ENCODE results near the gene PRDM4.
A peak's percentile ranks its signal among the peaks of the same experiment; 100 is the strongest.

The PRDM4 gene, protein sequence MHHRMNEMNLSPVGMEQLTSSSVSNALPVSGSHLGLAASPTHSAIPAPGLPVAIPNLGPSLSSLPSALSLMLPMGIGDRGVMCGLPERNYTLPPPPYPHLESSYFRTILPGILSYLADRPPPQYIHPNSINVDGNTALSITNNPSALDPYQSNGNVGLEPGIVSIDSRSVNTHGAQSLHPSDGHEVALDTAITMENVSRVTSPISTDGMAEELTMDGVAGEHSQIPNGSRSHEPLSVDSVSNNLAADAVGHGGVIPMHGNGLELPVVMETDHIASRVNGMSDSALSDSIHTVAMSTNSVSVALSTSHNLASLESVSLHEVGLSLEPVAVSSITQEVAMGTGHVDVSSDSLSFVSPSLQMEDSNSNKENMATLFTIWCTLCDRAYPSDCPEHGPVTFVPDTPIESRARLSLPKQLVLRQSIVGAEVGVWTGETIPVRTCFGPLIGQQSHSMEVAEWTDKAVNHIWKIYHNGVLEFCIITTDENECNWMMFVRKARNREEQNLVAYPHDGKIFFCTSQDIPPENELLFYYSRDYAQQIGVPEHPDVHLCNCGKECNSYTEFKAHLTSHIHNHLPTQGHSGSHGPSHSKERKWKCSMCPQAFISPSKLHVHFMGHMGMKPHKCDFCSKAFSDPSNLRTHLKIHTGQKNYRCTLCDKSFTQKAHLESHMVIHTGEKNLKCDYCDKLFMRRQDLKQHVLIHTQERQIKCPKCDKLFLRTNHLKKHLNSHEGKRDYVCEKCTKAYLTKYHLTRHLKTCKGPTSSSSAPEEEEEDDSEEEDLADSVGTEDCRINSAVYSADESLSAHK

DNA sequence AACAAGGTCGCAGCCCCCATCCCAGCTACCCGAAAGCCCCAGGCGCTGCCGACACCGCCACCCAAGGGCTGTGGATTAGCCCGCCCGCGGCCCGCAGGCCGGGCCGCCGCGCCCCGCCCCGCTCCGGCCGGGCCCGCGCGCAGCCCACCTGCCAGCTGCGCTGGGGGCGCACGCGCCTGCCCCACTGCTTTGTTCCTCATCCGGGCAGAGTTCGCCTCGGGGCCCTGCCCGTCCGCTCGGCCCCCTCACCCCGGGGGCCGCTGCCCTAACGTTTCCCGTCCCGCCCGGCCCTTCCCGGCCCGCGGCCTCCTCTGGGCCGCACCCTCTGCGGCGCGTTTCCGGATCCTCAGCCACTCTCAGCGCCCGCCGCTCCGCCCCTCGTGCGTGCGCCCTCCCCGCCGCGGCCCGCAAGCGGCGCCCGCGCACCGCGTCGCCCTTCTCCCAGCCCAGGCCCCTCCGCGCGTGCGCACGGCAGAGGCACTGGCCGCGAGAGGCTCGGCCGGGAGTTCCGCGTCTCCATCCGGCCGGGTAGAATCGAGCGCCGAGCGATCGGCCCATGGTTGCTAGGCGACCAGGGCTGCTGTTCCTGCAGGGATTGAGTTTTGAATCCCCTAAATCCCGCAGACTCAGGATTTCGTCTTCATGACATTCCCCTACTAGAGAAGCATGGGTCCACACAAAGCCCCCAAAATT, at the start of gene PRDM4:
TSS of gene PRDM4 (minus strand) at position 329 of the 693 bp plus-strand sequence. CDS start 622 bp downstream, outside the sequence.
- peak; percentile 83 for TF ChIP-seq POLR2A (IDR thresholded peaks at IDR 0.05; ENCODE audit: low read length)
- no peak for TF ChIP-seq GATA1 (IDR thresholded peaks at IDR 0.05; ENCODE audit: low read depth, low read length)
- peak; percentile 95 to 96 for DNase-seq

DNA sequence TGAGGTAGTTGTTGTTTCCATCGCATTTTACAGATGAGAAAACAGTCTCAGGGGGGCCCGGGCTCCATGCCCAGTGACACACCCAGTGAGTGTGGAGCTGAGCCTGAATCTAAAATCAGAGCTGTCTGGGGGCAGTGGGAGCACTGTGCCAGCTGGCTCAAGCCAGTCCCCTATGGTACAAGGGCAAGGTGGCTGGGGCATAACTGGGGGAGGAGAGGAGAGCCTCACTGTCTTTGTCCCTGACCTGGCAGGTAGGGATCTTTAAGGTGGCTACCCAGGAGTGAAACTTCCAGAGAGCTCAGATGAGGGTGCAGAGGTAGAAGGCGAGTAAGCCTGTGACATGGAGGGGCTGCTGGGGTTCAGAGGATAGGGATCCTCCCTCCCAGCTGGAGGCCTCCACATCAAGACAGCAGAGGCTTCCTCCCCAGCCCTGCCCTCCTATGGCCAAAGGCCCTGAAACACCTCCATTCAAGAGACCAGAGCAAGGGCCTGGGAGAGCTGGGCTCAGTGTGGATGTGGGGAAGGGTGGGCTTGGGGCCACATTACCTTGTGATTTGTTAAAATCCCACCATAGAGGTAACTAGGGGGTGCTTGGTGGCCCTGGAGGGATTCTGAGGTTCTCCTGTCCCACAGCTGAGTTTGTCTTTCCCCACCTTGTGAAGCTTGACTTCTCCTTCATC, 46.7 kb upstream of the PRDM4 start:
- no peak for TF ChIP-seq POLR2A (IDR thresholded peaks at IDR 0.05; ENCODE audit: low read length)
- no peak for TF ChIP-seq GATA1 (IDR thresholded peaks at IDR 0.05; ENCODE audit: low read depth, low read length)
- DNase-seq, result no peak

DNA sequence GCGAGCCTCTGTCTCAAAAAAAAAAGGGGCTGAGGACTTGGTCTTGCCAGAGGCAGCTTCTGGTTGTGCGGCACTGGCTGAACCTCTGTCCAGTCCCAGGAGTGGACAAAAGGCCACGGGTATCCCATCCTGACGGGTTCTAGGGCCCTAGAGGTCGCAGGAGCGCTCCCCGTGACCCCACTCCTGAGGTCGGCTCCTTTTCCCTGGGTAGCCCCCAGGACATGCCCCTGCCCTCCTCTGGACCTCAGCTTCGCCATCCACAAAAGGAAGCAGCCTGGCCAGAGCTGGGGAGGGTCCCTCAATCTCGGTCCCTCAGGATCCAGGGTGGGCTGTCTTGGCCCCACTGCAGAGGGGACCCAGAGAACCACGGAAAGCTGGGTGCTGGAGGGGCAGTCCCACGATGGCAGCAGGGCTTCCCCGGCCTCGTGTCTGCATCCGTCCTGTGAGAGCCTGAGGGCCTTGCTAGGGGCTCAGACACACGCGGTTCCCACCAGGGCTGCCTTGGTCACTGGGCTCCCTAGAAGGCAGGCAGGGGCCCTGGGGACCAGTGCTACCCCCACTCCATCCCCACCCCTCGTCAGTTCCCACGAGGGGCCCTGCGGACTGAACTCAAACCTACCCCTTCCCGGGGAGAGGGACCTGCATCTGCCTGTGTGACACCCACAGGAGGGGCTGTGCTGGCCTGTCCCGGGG, 44.7 kb upstream of the PRDM4 start:
- TF ChIP-seq POLR2A (IDR thresholded peaks at IDR 0.05; ENCODE audit: low read length), result no peak
- TF ChIP-seq GATA1 (IDR thresholded peaks at IDR 0.05; ENCODE audit: low read depth, low read length), result no peak
- no peak for DNase-seq

- TF ChIP-seq GATA1 (IDR thresholded peaks at IDR 0.05; ENCODE audit: low read depth, low read length) (no peak), POLR2A (IDR thresholded peaks at IDR 0.05; ENCODE audit: low read length) (no peak)
- no peak for DNase-seq
These were observed 42.2 kb upstream of the PRDM4 start for GRCh38 chr12:107803092-107803491.

GRCh38 chr12:107801150-107801549, 40.2 kb upstream of the PRDM4 start:
- TF ChIP-seq POLR2A (IDR thresholded peaks at IDR 0.05; ENCODE audit: low read length) (no peak), GATA1 (IDR thresholded peaks at IDR 0.05; ENCODE audit: low read depth, low read length) (no peak)
- no peak for DNase-seq

DNA sequence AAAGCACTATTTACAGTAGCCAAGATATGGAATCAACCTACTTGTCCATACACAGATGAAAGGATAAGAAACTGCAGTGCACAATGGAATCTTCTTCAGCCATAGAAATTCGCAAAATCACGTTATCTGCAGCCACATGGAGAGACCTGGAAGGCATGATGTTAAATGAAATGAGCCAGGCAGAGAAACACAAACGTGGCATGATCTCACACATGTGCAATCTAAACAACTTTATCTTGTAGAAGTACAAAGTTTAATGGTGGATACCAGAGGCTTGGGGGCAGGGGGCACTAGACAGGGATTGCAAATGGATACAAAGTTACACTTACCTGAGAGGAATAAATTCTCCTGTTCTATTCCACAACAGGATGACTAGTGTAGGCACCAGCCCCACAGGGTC, 37.6 kb upstream of the PRDM4 start:
- DNase-seq, result no peak
- TF ChIP-seq GATA1 (IDR thresholded peaks at IDR 0.05; ENCODE audit: low read depth, low read length), result no peak
- no peak for TF ChIP-seq POLR2A (IDR thresholded peaks at IDR 0.05; ENCODE audit: low read length)

- DNase-seq, result no peak
- no peak for TF ChIP-seq POLR2A (IDR thresholded peaks at IDR 0.05; ENCODE audit: low read length)
- TF ChIP-seq GATA1 (IDR thresholded peaks at IDR 0.05; ENCODE audit: low read depth, low read length), result no peak
These were observed 33.5 kb upstream of the PRDM4 start for GRCh38 chr12:107794451-107794850.

GRCh38 chr12:107791465-107792089, 30.6 kb upstream of the PRDM4 start:
- DNase-seq, result no peak
- TF ChIP-seq GATA1 (IDR thresholded peaks at IDR 0.05; ENCODE audit: low read depth, low read length), result no peak
- no peak for TF ChIP-seq POLR2A (IDR thresholded peaks at IDR 0.05; ENCODE audit: low read length)

DNA sequence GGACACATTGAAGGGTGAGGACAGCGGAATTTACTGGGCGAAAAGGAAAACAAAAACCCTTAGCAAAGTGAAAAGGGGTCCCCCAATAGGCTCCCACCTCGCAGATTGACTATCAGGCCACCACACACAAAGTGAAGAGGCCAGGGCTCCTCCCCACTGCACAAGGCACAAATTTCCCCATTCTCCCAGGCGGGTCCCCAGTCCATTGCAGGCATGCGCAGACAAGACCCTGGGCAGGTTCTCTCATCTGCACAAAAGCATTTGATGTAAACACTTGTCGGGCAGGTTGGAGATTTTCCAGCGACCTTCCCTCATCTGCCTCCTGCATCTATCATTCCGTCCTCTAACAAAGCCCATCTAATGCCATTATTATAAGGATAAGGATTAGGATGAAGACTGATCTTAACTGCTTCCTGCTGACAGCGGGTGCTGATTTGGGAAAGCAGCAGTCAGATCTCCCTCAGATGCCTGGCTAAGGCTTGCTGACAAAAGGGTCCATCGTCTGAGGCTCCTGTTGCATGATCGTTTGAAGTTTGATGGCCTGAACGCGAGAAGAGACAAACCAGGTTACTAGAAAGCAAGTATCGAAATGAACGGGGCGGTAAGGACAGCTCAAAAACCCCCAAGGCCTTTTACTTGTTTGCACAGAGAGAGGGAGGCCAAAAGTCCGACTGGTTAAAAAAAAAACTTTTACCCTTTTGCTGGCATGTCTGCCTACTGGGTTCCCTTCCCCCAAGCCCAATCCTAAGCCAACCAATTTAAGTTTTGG, 27.9 kb upstream of the PRDM4 start:
- no peak for TF ChIP-seq GATA1 (IDR thresholded peaks at IDR 0.05; ENCODE audit: low read depth, low read length)
- TF ChIP-seq POLR2A (IDR thresholded peaks at IDR 0.05; ENCODE audit: low read length), result no peak
- DNase-seq, result no peak

DNA sequence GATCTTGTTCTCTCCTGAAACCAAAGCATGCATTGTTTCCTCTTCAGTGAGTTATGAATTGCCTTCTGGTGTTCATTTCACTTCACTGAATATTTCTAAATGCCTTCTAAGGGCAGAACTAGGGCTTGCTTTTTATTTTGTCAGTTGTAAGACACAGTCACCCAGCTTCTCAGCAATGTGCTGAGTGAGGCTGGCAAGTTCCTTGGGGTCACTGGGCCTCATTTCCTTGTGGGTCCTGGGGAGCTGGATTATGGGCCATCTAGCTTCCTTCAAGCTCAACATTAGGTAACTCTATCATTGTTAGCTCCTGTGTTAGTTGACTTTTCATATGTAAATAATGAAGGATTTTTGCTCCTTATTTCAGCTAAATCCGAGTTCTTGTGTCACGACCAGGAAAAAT, 27.3 kb upstream of the PRDM4 start:
- TF ChIP-seq GATA1 (IDR thresholded peaks at IDR 0.05; ENCODE audit: low read depth, low read length) (no peak), POLR2A (IDR thresholded peaks at IDR 0.05; ENCODE audit: low read length) (no peak)
- no peak for DNase-seq

DNA sequence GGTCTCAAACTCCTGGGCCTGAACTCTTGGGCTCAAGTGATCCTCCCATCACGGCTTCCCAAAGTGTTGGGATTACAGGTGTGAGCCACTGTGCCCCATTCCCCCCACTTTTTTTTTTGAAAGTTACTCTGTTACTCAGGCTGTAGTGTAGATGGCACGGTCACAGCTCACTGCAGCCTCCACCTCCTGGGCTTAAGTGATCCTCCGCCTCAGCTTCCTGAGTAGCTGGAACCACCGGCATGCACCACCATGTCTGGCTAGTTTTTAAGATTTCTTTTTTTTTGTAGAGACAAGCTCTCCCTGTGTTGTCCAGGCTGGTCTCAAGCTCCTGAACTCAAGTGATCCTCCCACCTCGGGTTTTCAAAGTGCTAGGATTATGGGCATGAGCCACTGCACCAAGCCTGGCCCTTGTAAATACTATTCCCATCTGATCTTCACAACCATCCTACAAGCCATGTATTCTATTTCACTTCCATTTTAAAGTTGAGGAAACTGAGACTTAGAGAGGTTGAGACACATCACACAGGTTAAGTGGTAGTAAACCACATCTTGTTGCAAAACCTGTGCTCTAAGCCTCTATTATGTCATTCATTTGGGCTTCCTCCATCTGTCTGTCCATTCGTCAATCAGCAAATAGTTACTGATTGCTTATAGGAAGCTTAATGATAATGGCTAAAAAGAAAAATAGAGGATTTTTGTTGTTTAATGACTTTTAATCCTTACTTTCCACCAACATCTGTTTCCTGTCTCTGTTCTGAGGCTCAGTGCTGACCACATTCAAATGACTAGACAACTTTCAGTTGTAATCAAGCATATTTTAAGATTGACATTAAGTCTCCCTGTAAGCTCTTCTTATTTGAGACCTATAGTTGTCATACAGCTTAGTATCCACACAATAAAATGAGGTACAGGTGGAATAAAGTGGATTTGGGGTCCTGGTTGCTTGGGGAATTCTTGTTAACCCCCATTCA, 22.8 kb upstream of the PRDM4 start:
- no peak for TF ChIP-seq POLR2A (IDR thresholded peaks at IDR 0.05; ENCODE audit: low read length)
- no peak for TF ChIP-seq GATA1 (IDR thresholded peaks at IDR 0.05; ENCODE audit: low read depth, low read length)
- DNase-seq, result no peak

Measured in erythroblast (primary cell).